Subcutaneous adipose tissue (tissue), 4 donors: ENCODE data around the gene LRMDA. TPM values are rescaled to one million over a fixed set of nuclear protein-coding genes. Genes with fewer than 3 reads are reported as not detected.

Experiments
- total RNA-seq, 4 donors: library from RNA; depleted of rRNA; stranded (reverse); fragments of >200 nt; gene quantifications; one replicate each; pipeline ENCODE4 v1.1.0, GENCODE V29; 2016
- TF ChIP-seq, protein P1 (sequence below): fragments of 450-650 bp; IDR thresholded peaks from one replicate; pipeline ENCODE4 v1.5.1; 2016; ENCODE audit warnings: low read depth, mild to moderate bottlenecking, control low read depth, antibody characterized with exemption, moderate library complexity

Gene LRMDA
- total RNA-seq, 4 donors from 2014 or later, result 17.4 to 92.1 (median 22.8) TPM

DNA sequence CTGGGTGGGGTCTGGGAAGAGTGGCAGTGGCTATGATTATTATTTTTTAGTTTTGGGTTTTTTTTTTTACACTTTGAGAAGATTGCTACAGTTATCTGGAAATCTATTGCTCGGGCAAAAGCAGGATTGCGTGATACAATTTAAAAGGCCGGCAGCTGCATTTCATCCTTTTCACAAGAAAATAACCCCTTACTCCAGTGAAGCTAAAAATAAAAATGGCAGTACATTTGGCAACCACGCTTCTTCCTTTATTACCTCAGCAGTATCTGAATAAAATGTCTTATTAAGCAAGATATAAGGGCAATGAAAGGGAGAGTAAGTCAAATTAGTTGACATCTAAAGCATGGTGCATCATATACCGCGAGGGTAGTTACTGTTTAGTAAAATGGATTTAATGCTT, 496.8 kb downstream of the LRMDA start:
- TF ChIP-seq, protein P1, sequence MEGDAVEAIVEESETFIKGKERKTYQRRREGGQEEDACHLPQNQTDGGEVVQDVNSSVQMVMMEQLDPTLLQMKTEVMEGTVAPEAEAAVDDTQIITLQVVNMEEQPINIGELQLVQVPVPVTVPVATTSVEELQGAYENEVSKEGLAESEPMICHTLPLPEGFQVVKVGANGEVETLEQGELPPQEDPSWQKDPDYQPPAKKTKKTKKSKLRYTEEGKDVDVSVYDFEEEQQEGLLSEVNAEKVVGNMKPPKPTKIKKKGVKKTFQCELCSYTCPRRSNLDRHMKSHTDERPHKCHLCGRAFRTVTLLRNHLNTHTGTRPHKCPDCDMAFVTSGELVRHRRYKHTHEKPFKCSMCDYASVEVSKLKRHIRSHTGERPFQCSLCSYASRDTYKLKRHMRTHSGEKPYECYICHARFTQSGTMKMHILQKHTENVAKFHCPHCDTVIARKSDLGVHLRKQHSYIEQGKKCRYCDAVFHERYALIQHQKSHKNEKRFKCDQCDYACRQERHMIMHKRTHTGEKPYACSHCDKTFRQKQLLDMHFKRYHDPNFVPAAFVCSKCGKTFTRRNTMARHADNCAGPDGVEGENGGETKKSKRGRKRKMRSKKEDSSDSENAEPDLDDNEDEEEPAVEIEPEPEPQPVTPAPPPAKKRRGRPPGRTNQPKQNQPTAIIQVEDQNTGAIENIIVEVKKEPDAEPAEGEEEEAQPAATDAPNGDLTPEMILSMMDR, result no peak

DNA sequence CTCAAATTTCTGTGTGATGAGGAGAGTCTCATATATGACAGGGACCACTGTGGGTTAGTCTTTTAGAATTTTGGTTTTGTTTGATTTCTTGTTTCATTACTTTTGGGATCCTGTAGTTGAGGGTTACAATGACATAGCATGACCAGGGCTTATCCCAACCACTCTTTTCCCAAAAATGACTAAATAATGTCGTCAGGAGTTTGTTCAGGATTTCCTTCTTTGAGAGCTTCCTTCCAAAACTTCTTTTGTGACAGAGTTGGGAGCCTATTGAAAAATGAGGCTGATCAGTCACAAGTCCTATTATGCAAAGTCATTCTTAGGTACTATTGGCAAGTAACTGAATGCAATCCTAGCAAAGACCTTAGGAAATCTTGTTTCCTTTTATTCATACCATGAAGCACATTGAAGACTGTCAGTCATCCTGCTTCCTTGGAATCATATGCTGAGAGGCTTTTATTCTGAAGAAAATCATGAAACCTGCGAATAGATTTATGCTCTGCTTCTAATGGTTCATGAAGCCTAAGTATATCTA, 498.3 kb downstream of the LRMDA start:
- TF ChIP-seq, protein P1, result no peak

DNA sequence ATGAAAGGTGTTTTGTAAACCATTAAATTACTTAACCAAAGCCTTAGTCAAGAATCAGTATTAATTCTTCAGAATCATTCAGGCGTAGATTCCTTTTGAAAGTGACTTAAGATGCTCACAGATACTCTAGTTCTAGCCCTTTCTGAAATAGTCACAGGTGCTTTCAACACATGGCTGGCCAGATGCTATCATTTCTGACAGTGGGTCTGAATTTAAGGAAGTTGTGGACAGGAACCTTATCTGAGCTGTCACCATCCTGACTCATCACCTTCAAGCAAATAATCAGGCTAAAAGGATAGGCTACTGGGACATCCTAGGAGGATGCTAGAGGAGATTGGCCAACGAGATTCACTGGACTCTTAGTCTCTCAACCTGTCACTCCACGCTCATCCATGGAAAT, 501.5 kb downstream of the LRMDA start:
- TF ChIP-seq, protein P1, result no peak

DNA sequence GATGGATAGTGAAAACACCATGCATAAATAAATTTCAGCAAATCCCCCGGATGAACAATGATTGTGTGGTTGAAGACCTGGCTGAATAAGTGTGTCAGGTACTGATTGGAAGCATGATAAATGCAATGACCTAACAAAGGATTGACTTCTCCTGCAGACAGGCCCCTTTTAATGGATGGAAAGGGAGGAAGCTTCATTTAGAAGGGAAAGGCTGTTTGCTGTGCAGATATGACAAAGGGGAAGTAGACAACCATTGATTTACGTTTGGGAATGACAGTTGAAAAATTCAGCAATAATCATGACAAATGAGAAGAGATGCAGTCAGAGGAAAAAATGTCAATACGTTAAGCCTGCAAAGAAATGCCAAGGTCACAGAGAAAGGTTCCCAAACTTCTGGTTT, 503.8 kb downstream of the LRMDA start:
- TF ChIP-seq, protein P1, result no peak

DNA sequence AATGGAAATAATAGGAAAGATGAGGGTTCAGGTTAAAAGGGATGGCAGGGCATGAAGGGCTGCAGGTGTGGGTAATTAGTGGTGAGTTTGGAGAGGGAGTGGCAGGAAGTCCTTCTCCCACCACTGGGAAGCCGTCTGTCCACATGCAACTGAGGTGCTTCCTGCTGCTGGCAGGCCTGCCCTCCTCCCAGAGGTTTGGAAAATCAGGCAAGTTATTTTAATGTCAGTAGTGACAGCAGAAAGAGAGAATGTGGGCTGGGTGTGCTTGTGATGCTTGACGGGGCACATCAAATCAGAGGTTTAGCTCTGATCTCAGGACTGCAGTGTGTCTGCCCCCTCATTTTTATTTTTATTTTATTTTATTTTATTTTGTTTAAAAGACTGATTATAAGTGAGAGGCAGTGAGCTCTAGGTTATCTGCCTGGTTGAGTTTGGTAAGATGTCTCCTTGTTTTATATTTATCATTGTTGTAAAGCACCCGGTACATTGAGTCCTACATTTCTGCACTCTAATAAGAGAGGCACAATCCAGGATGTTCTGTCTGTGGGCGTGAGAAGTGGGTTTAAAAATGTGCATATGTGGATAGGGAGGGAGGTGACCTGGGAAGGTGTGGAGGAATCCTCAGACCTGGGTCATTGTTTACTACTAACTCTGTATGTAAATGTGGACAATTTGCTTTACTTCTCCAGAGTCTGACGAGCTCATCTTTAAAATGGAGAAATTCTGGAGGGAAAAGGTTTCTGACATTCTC, 504.4 kb downstream of the LRMDA start:
- TF ChIP-seq, protein P1, result no peak

DNA sequence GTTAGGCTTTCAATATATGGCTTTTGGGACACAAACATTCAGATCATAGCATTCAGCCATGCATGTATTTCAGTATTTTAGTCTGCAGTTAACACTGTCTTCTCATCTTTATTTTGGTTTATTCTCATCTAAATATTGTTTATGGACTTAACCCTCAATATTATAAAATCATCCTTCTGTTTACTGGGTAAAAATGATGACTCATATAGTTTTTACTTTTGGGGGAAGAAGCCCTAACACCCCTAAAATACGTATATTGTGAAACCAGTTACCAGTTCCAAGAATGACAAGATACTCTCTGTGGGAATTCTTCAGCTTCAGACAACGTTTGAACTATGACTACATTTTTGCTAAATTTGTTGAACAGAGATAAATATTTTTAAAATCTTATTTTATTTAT, 505.4 kb downstream of the LRMDA start:
- TF ChIP-seq, protein P1, result no peak

DNA sequence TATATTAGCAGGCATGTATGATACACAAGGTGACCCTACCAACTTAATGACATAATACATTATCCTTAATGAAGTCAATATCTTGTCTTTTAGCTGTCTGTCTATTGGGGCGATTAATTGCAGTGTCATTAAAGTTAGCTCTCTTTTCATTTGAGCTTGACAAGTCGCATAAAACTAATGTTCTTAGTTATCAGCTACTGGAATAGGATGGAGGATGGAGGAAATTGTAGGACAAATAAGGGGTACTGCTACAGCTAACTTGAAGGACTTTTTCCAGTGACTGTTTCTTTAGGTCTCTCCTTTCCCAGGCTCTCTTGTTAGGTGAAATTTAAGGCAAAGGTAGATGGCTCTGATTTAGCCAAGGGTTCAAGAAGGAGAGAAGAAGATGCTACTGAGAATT, 506.4 kb downstream of the LRMDA start:
- TF ChIP-seq, protein P1, result no peak
